Measurements from ENCODE around the gene ASF1B.

GRCh38 chr19:14089662-14090508, 46.5 kb downstream of the ASF1B start:
- TF ChIP-seq YY1 (IDR thresholded peaks at IDR 0.05; ENCODE audit: insufficient read depth, insufficient read length), result no peak
- TF ChIP-seq ZNF274 (IDR thresholded peaks at IDR 0.05; ENCODE audit: low read depth, low read length), result no peak

Measured in NT2/D1 (cell line).